Muscle layer of colon (tissue), 2 donors: ENCODE measurements around the gene GARNL3.

Source experiments
- H3K27ac ChIP-seq: one replicate; pipeline ENCODE4 v1.7.0; 2013; ENCODE audit warnings: low read depth, mild to moderate bottlenecking, low read length, moderate library complexity
- H3K27me3 ChIP-seq, 2 donors: one replicate each; pipeline ENCODE4 v1.7.0; 2013; ENCODE audit warnings: low read length in 2 of 2, mild to moderate bottlenecking in 2 of 2; ENCODE audit not compliant: insufficient read depth in 2 of 2, control insufficient read depth in 1 of 2
- H3K36me3 ChIP-seq: one replicate; pipeline ENCODE4 v1.7.0; 2013; ENCODE audit warnings: mild to moderate bottlenecking, low read length; ENCODE audit not compliant: insufficient read depth
- H3K4me1 ChIP-seq: one replicate; pipeline ENCODE4 v1.7.0; 2013; ENCODE audit warnings: mild to moderate bottlenecking, low read length; ENCODE audit not compliant: insufficient read depth
- H3K4me3 ChIP-seq, 2 donors: one replicate each; pipeline ENCODE4 v1.7.0; 2013; ENCODE audit warnings: low read length in 2 of 2, low read depth in 1 of 2, mild to moderate bottlenecking in 1 of 2, moderate library complexity in 1 of 2
- H3K9ac ChIP-seq: one replicate; pipeline ENCODE4 v1.7.0; 2013; ENCODE audit warnings: low read length
- H3K9me3 ChIP-seq: one replicate; pipeline ENCODE4 v1.7.0; 2013; ENCODE audit warnings: mild to moderate bottlenecking, low read length
- donor health status: abdominal sarcoma.
- donor health status: Adenocarcinoma of cecum.

Gene GARNL3

GRCh38 chr9:127361561-127361960 lies 97.0 kb downstream of the GARNL3 start:
- H3K36me3 ChIP-seq = no peaks in the 10 kb centered on the region
- no peak overlapping the region for H3K27ac ChIP-seq
- no peaks in the 10 kb centered on the region for H3K9me3 ChIP-seq
- H3K4me3 ChIP-seq = no peak overlapping the region
- H3K4me1 ChIP-seq = no peaks in the 10 kb centered on the region
- no peaks in the 10 kb centered on the region for H3K27me3 ChIP-seq
- no peak overlapping the region for H3K9ac ChIP-seq

- Histone ChIP-seq H3K27me3 (no peaks in the 10 kb centered on the region), H3K27ac (no peak overlapping the region), H3K9ac (no peak overlapping the region), H3K4me1 (no peaks in the 10 kb centered on the region), H3K4me3 (no peak overlapping the region), H3K36me3 (no peaks in the 10 kb centered on the region), H3K9me3 (no peaks in the 10 kb centered on the region)
Measured at GRCh38 chr9:127362829-127363228, 98.3 kb downstream of the GARNL3 start.

GRCh38 chr9:127365461-127365860 lies 100.9 kb downstream of the GARNL3 start:
- Histone ChIP-seq H3K27ac (no peak overlapping the region), H3K27me3 (no peaks in the 10 kb centered on the region), H3K36me3 (no peaks in the 10 kb centered on the region), H3K4me3 (no peak overlapping the region), H3K4me1 (no peaks in the 10 kb centered on the region), H3K9ac (no peak overlapping the region), H3K9me3 (no peaks in the 10 kb centered on the region)

- no peaks in the 10 kb centered on the region for H3K4me1 ChIP-seq
- no peaks in the 10 kb centered on the region for H3K36me3 ChIP-seq
- no peak overlapping the region for H3K9ac ChIP-seq
- no peak overlapping the region for H3K4me3 ChIP-seq
- H3K9me3 ChIP-seq = no peaks in the 10 kb centered on the region
- no peak overlapping the region for H3K27ac ChIP-seq
- no peaks in the 10 kb centered on the region for H3K27me3 ChIP-seq
Measured at GRCh38 chr9:127366594-127366993, 102.0 kb downstream of the GARNL3 start.

- H3K4me1 ChIP-seq = no peaks in the 10 kb centered on the region
- H3K27me3 ChIP-seq = no peaks in the 10 kb centered on the region
- no peak overlapping the region for H3K4me3 ChIP-seq
- H3K9ac ChIP-seq = no peak overlapping the region
- no peaks in the 10 kb centered on the region for H3K9me3 ChIP-seq
- no peak overlapping the region for H3K27ac ChIP-seq
- no peaks in the 10 kb centered on the region for H3K36me3 ChIP-seq
Measured at GRCh38 chr9:127368852-127369402, 104.4 kb downstream of the GARNL3 start.

GRCh38 chr9:127369428-127369827 lies 104.9 kb downstream of the GARNL3 start:
- H3K4me1 ChIP-seq = no peaks in the 10 kb centered on the region
- H3K9me3 ChIP-seq = no peaks in the 10 kb centered on the region
- H3K27ac ChIP-seq = no peak overlapping the region
- no peak overlapping the region for H3K4me3 ChIP-seq
- no peaks in the 10 kb centered on the region for H3K36me3 ChIP-seq
- no peak overlapping the region for H3K9ac ChIP-seq
- H3K27me3 ChIP-seq = no peaks in the 10 kb centered on the region

GRCh38 chr9:127370147-127370579 lies 105.6 kb downstream of the GARNL3 start:
- Histone ChIP-seq H3K9me3 (no peaks in the 10 kb centered on the region), H3K36me3 (no peaks in the 10 kb centered on the region), H3K4me3 (no peak overlapping the region), H3K27me3 (no peaks in the 10 kb centered on the region), H3K27ac (no peak overlapping the region), H3K4me1 (no peaks in the 10 kb centered on the region), H3K9ac (no peak overlapping the region)

GRCh38 chr9:127370672-127371648 lies 106.4 kb downstream of the GARNL3 start:
- Histone ChIP-seq H3K4me1 (no peaks in the 10 kb centered on the region), H3K9me3 (no peaks in the 10 kb centered on the region), H3K9ac (no peak overlapping the region), H3K36me3 (no peaks in the 10 kb centered on the region), H3K4me3 (no peak overlapping the region), H3K27ac (no peak overlapping the region), H3K27me3 (no peaks in the 10 kb centered on the region)

GRCh38 chr9:127380479-127380878 lies 115.9 kb downstream of the GARNL3 start:
- no peaks in the 10 kb centered on the region for H3K4me1 ChIP-seq
- no peak overlapping the region for H3K9ac ChIP-seq
- no peaks in the 10 kb centered on the region for H3K27me3 ChIP-seq
- no peak overlapping the region for H3K27ac ChIP-seq
- H3K9me3 ChIP-seq = no peaks in the 10 kb centered on the region
- H3K36me3 ChIP-seq = no peaks in the 10 kb centered on the region
- no peak overlapping the region for H3K4me3 ChIP-seq

GRCh38 chr9:127382541-127382940 lies 118.0 kb downstream of the GARNL3 start:
- H3K9ac ChIP-seq = no peak overlapping the region
- no peaks in the 10 kb centered on the region for H3K36me3 ChIP-seq

GRCh38 chr9:127384016-127384730 lies 119.6 kb downstream of the GARNL3 start:
- Histone ChIP-seq H3K27me3 (no peaks in the 10 kb centered on the region), H3K27ac (no peak overlapping the region), H3K4me1 (peaks cover 8% of the 10 kb centered on the region), H3K4me3 (no peak overlapping the region), H3K9ac (no peak overlapping the region), H3K36me3 (no peaks in the 10 kb centered on the region), H3K9me3 (no peaks in the 10 kb centered on the region)

More at GRCh38 chr9:127382541-127382940, 118.0 kb downstream of the GARNL3 start:
- Histone ChIP-seq H3K4me1 (no peaks in the 10 kb centered on the region), H3K9me3 (no peaks in the 10 kb centered on the region), H3K27me3 (no peaks in the 10 kb centered on the region), H3K4me3 (no peak overlapping the region), H3K27ac (no peak overlapping the region)
